GM19452 (cell line): Measurements from ENCODE around the gene ZSWIM9.
"Not testable (repeated sequence)": the region's sequence is repeated elsewhere in the genome, so short reads cannot be mapped to it uniquely, and the experiment has no call there.

ENCODE experiments used
- ATAC-seq: cut with Tn5 transposase; IDR thresholded peaks from one replicate; pipeline ENCODE4 v1.9.1; 2021; ENCODE audit not compliant: unreplicated experiment

The ZSWIM9 gene

DNA sequence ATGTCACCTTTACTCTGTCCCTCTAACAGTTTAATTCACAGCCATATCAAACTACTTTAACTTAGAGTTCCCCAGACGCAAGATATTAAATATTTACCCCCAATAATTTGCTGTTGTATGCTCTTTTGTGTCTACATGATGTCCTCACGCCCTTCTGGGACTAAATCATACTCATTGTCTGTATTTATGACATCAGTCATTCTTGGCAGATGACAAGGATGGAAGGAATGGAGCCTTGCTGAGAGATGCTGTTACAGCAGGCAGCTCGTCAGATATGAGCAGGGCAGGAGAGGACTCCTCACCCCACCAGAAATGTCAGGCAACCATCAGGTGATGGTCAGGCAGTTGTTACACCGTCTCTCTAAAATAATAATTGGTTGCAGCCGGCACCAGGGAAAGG, 43.5 kb downstream of the ZSWIM9 start:
- no peak for ATAC-seq

DNA sequence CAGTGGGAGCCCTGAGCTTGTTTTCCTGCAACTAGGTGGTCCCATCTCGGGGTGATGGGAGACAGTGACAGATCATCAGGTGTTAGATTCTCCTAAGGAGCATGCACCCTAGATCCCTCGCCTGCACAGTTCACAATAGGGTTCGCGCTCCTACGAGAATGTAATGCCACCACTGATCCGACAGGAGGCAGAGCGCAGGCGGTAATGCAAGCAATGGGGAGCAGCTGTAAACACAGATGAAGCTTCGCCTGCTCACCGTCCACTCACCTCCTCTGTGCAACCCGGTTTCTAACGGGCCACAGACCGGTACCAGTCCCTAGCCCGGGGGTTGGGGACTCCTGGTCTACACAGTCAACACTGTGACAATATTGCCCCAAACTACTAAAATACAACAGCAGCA, 46.5 kb downstream of the ZSWIM9 start:
- no peak for ATAC-seq

- ATAC-seq = no peak
Observed at GRCh38 chr19:48218997-48219396, 48.5 kb downstream of the ZSWIM9 start.

- ATAC-seq = not testable (repeated sequence)
Observed at GRCh38 chr19:48220784-48221183, 50.3 kb downstream of the ZSWIM9 start.

- ATAC-seq = no peak
Observed at GRCh38 chr19:48221628-48222027, 51.1 kb downstream of the ZSWIM9 start.

- no peak for ATAC-seq
Observed at GRCh38 chr19:48230555-48231129, 60.2 kb downstream of the ZSWIM9 start.

- ATAC-seq = no peak
Observed at GRCh38 chr19:48237057-48237456, 66.6 kb downstream of the ZSWIM9 start.

- ATAC-seq = no peak
Observed at GRCh38 chr19:48239120-48239519, 68.6 kb downstream of the ZSWIM9 start.

DNA sequence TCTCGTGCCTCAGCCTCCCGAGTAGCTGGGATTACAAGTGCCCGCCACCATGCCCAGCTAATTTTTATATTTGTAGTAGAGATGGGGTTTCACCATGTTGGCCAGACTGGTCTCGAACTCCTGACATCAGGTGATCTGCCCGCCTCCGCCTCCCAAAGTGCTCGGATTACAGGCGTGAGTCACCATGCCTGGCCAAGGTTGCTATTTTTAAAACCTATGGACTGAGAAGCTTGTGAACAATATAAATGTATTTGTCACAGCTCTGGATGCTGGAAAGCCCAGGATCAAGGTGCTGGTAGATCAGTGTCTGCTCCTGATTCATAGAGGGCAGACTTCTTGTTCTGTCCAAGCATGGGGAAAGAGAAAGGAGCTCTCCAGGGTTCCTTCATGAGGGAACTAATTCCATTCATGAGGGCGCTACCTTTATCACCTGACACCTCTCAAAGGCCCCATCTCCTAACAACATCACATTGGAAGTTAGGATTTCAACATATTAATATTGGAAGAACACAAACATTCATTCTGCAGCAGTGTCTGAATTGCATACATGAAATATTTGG, 69.2 kb downstream of the ZSWIM9 start:
- ATAC-seq = no peak

DNA sequence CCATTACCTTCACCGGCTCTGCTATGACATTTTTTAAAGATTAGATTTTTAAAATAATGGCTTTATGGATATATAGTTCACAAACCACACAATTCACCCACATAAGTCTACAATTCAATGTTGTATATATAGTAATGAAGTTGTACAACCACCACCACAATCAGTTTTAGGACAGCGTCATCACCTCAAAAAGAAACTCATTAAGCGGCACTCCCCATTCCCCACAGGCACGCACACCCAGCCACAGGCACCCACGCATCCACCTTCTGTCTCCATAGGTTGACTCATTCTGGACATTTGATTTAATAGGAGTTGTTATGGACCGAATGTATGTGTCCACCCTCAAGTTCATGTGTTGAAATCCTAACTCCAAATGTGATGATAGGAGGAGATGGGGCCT, 71.3 kb downstream of the ZSWIM9 start:
- not testable (repeated sequence) for ATAC-seq

DNA sequence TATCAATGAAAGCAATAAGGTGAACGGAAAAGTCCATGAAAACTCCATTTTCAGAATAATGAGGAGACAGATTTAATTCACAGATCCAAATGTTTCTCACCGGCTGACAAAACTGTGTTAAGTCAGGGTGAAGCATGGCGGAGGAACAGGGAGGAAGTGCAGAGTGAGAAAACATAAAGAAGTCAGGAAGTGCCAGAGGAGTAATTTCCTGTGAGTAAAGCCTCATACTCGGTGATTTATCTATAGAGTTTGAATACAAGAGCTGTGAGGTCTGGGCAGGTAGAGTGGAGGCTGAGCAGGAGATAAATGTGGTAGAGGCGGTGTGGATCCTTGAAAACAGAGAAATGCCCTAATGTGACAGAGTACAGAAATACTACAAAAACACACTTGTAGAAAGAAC, 73.8 kb downstream of the ZSWIM9 start:
- no peak for ATAC-seq

GRCh38 chr19:48246101-48246500, 75.6 kb downstream of the ZSWIM9 start:
- no peak for ATAC-seq

- ATAC-seq = no peak
Observed at GRCh38 chr19:48247212-48247611, 76.7 kb downstream of the ZSWIM9 start.
